ENCODE results near the gene GMDS.

DNA sequence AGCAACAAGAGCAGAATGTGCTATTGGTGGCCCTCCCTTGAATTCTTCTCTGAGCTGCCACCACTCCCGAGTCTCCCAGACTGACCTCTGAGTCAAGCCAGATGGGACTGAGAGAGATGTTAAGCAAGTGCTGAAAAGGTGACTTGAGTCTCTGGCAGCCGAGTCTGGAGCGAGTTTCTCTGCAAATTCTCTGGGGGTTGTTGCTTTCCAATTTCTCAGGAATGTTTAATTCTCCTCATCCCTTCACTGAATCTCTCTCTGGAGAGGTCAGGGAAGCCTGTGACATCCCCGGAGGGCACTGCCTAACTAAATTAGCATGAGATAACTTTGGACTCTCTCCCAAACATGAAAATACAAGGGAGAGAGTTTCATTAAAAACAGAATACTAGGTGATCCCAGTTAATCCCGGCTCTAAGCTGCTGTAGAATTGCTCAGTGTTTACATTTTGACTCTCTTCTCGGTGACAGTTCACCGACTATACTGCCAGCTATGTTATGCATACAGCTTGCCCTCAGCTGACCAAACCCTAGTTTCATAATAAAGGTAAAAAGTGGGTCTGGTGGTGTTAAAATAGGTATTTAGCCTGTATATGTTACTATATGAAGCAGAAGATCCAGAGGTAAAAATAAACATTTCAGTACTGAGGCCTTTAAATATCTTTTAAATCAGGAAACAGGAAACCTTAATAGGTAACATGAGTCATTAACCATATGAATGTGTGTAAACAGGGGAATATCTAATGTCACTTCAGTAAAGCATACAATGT lies 477.7 kb downstream of the GMDS start:
- TF ChIP-seq, protein P1, sequence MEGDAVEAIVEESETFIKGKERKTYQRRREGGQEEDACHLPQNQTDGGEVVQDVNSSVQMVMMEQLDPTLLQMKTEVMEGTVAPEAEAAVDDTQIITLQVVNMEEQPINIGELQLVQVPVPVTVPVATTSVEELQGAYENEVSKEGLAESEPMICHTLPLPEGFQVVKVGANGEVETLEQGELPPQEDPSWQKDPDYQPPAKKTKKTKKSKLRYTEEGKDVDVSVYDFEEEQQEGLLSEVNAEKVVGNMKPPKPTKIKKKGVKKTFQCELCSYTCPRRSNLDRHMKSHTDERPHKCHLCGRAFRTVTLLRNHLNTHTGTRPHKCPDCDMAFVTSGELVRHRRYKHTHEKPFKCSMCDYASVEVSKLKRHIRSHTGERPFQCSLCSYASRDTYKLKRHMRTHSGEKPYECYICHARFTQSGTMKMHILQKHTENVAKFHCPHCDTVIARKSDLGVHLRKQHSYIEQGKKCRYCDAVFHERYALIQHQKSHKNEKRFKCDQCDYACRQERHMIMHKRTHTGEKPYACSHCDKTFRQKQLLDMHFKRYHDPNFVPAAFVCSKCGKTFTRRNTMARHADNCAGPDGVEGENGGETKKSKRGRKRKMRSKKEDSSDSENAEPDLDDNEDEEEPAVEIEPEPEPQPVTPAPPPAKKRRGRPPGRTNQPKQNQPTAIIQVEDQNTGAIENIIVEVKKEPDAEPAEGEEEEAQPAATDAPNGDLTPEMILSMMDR (conservative IDR thresholded peaks at IDR 0.05; ENCODE audit: low read length): no peak
- TF ChIP-seq EZH2phosphoT487 (IDR thresholded peaks at IDR 0.05; ENCODE audit: borderline replicate concordance): no peak

Data from Loucy (cell line).